KMS-11 (cell line): ENCODE measurements around the gene HAL.

ENCODE experiments used
- H2AFZ ChIP-seq: fragments of 200-600 bp; sonication (generic); 2 replicates; pipeline ENCODE4 v1.6.1; 2016; ENCODE audit warnings: antibody characterized with exemption, mixed run types, low read depth
- H3K27ac ChIP-seq: fragments of 200-600 bp; sonication (generic); 2 replicates; pipeline ENCODE4 v1.6.1; 2016; ENCODE audit warnings: mild to moderate bottlenecking, mixed run types
- H3K27me3 ChIP-seq: fragments of 200-600 bp; sonication (generic); 2 replicates; pipeline ENCODE4 v1.6.1; 2017; ENCODE audit warnings: mild to moderate bottlenecking, low read depth, mixed run types, moderate library complexity; ENCODE audit not compliant: insufficient read depth
- H3K36me3 ChIP-seq: fragments of 200-600 bp; sonication (generic); 2 replicates; pipeline ENCODE4 v1.6.1; 2017; ENCODE audit warnings: mild to moderate bottlenecking, mixed run types; ENCODE audit not compliant: insufficient read depth
- H3K4me1 ChIP-seq: fragments of 200-600 bp; sonication (generic); 2 replicates; pipeline ENCODE4 v1.6.1; 2016; ENCODE audit warnings: mild to moderate bottlenecking, low read depth, mixed run types; ENCODE audit not compliant: poor library complexity, severe bottlenecking
- H3K4me2 ChIP-seq: fragments of 200-600 bp; sonication (generic); 2 replicates; pipeline ENCODE4 v1.7.0; 2016; ENCODE audit warnings: mild to moderate bottlenecking, mixed run types
- H3K4me3 ChIP-seq: fragments of 200-600 bp; sonication (generic); IDR thresholded peaks from 2 replicates; pipeline ENCODE4 v1.6.1; 2017; ENCODE audit warnings: low read depth, low read length, mixed read lengths; ENCODE audit not compliant: insufficient read depth
- H3K79me2 ChIP-seq: fragments of 200-600 bp; sonication (generic); 2 replicates; pipeline ENCODE4 v1.6.1; 2016; ENCODE audit warnings: low read depth, mixed run types; ENCODE audit not compliant: insufficient read depth
- H3K9ac ChIP-seq: fragments of 200-600 bp; sonication (generic); 2 replicates; pipeline ENCODE4 v1.6.1; 2016; ENCODE audit warnings: mild to moderate bottlenecking, mixed run types
- H4K20me1 ChIP-seq: fragments of 200-600 bp; sonication (generic); 2 replicates; pipeline ENCODE4 v1.6.1; 2016; ENCODE audit warnings: mild to moderate bottlenecking, mixed run types; ENCODE audit not compliant: insufficient read depth
- CTCF ChIP-seq: fragments of 200-600 bp; sonication (generic); conservative IDR thresholded peaks from 2 replicates; pipeline ENCODE4 v1.6.1; 2017; ENCODE audit warnings: low read depth, mild to moderate bottlenecking, antibody characterized with exemption, low read length, moderate library complexity, mixed read lengths

The HAL gene

GRCh38 chr12:95996034-95996658 is at the start of gene HAL:
TSS of gene HAL (minus strand) at chr12:95996344. CDS start at chr12:95995910, 434 bp downstream.
- Histone ChIP-seq H3K79me2 (no peaks in the 10 kb centered on the region), H2AFZ (no peak within 1 kb of the TSS), H3K27ac (no peak within 1 kb of the TSS), H3K9ac (no peak within 1 kb of the TSS), H3K27me3 (no peaks in the 10 kb centered on the region), H4K20me1 (no peaks in the 10 kb centered on the region), H3K4me3 (no peak within 1 kb of the TSS), H3K4me1 (no peaks in the 10 kb centered on the region), H3K36me3 (no peaks in the 10 kb centered on the region), H3K4me2 (no peak within 1 kb of the TSS)
- TF ChIP-seq CTCF, result no peak

- Histone ChIP-seq H2AFZ (no peak overlapping the region), H3K4me2 (no peak overlapping the region)
These were observed 49.4 kb upstream of the HAL start for GRCh38 chr12:96045566-96045965.

GRCh38 chr12:96044943-96045290 is 48.8 kb upstream of the HAL start:
- H3K4me1 ChIP-seq, result peaks cover 40% of the 10 kb centered on the region
- H2AFZ ChIP-seq, result no peak overlapping the region
- H3K27ac ChIP-seq, result no peak overlapping the region
- H3K36me3 ChIP-seq, result no peaks in the 10 kb centered on the region
- no peaks in the 10 kb centered on the region for H4K20me1 ChIP-seq
- no peak overlapping the region for H3K9ac ChIP-seq
- H3K4me2 ChIP-seq, result no peak overlapping the region
- H3K79me2 ChIP-seq, result no peaks in the 10 kb centered on the region
- no peak for TF ChIP-seq CTCF
- no peaks in the 10 kb centered on the region for H3K27me3 ChIP-seq
- no peak overlapping the region for H3K4me3 ChIP-seq

More at GRCh38 chr12:96045566-96045965, 49.4 kb upstream of the HAL start:
- no peak overlapping the region for H3K27ac ChIP-seq
- no peak overlapping the region for H3K9ac ChIP-seq
- H3K4me3 ChIP-seq, result no peak overlapping the region
- no peaks in the 10 kb centered on the region for H3K27me3 ChIP-seq
- H4K20me1 ChIP-seq, result no peaks in the 10 kb centered on the region
- H3K79me2 ChIP-seq, result no peaks in the 10 kb centered on the region
- TF ChIP-seq CTCF, result no peak
- no peaks in the 10 kb centered on the region for H3K36me3 ChIP-seq
- H3K4me1 ChIP-seq, result peaks cover 40% of the 10 kb centered on the region

- H3K9ac ChIP-seq, result no peak overlapping the region
- H3K79me2 ChIP-seq, result no peaks in the 10 kb centered on the region
- H3K27me3 ChIP-seq, result no peaks in the 10 kb centered on the region
- H3K4me3 ChIP-seq, result no peak overlapping the region
- no peaks in the 10 kb centered on the region for H3K36me3 ChIP-seq
- no peak for TF ChIP-seq CTCF
- H3K4me1 ChIP-seq, result peaks cover 38% of the 10 kb centered on the region
- H4K20me1 ChIP-seq, result no peaks in the 10 kb centered on the region
- H3K4me2 ChIP-seq, result no peak overlapping the region
- no peak overlapping the region for H3K27ac ChIP-seq
- H2AFZ ChIP-seq, result no peak overlapping the region
These were observed 48.1 kb upstream of the HAL start for GRCh38 chr12:96044017-96044942.
